Panc1 (cell line): ENCODE data around the gene STK11IP. TPM values are rescaled to one million over a fixed set of nuclear protein-coding genes. Genes with fewer than 3 reads are reported as not detected.

Experiments used
- ATAC-seq: fragments of 200-7000 bp; cut with Tn5 transposase; 2 replicates; pipeline ENCODE4 v1.9.1; 2020; ENCODE audit warnings: mild to moderate bottlenecking, moderate library complexity
- BruUV-seq: library from RNA; stranded (reverse); fragments of 400-500 nt; replicated peaks from 2 replicates; lab custom pipeline; 2021; lab: Mats Ljungman, UMichigan
- CTCF ChIA-PET: fragments of 300-600 bp; sonication (Branson Sonifier 250); formaldehyde crosslinking; loops from one replicate; lab custom pipeline; 2022; ENCODE audit warnings: antibody characterized with exemption; lab: Charles Lee
- POLR2A ChIA-PET: fragments of 300-600 bp; sonication (Branson Sonifier 250); formaldehyde crosslinking; loops from one replicate; lab custom pipeline; 2022; ENCODE audit warnings: antibody characterized with exemption; lab: Charles Lee
- DNase-seq: peaks from one replicate; pipeline ENCODE4 v3.0.0-alpha.2; 2010; ENCODE audit warnings: low read depth, low spot score
- H3K27ac ChIP-seq: 2 replicates; pipeline ENCODE4 v1.5.1; 2011; ENCODE audit warnings: mild to moderate bottlenecking, low read length, inconsistent platforms
- H3K27me3 ChIP-seq: fragments of 200-500 bp; sonication (Bioruptor generic); 2 replicates; pipeline ENCODE4 v1.6.0; 2014; ENCODE audit warnings: low read length, inconsistent platforms; ENCODE audit not compliant: control insufficient read depth, insufficient read depth
- H3K36me3 ChIP-seq: fragments of 200-500 bp; sonication (Bioruptor generic); 2 replicates; pipeline ENCODE4 v1.5.1; 2014; ENCODE audit warnings: inconsistent platforms, mild to moderate bottlenecking, low read length, moderate library complexity; ENCODE audit not compliant: control insufficient read depth, insufficient read depth
- H3K4me1 ChIP-seq: 2 replicates; pipeline ENCODE4 v1.5.1; 2011; ENCODE audit warnings: inconsistent platforms, mild to moderate bottlenecking, low read length, moderate library complexity; ENCODE audit not compliant: control insufficient read depth, insufficient read depth
- H3K4me3 ChIP-seq, 2 experiments: 2 replicates each; pipeline ENCODE4 v1.5.1; 2011 to 2012; ENCODE audit warnings: low read depth in 2 of 2, low read length in 2 of 2, mild to moderate bottlenecking in 2 of 2, inconsistent platforms in 1 of 2, moderate library complexity in 1 of 2
- H3K9me3 ChIP-seq: fragments of 200-500 bp; sonication (Bioruptor generic); 2 replicates; pipeline ENCODE4 v1.5.1; 2014; ENCODE audit warnings: low read depth, mild to moderate bottlenecking, inconsistent platforms, low read length, moderate library complexity; ENCODE audit not compliant: control insufficient read depth, insufficient read depth
- CTCF ChIP-seq: fragments of 450-650 bp; IDR thresholded peaks from 2 replicates; pipeline ENCODE4 v1.5.1; 2017; ENCODE audit warnings: mild to moderate bottlenecking
- POLR2AphosphoS5 ChIP-seq: IDR thresholded peaks from 2 replicates; pipeline ENCODE4 v1.6.1; 2012; ENCODE audit warnings: mild to moderate bottlenecking, low read depth, low read length, moderate library complexity
- SIN3A ChIP-seq: IDR thresholded peaks from 2 replicates; pipeline ENCODE4 v1.6.1; 2012; ENCODE audit warnings: low read depth, mild to moderate bottlenecking, low read length, moderate library complexity, borderline replicate concordance; ENCODE audit not compliant: insufficient read depth
- TCF7L2 ChIP-seq: IDR thresholded peaks from 2 replicates; pipeline ENCODE4 v1.6.1; 2011; ENCODE audit warnings: mild to moderate bottlenecking, low read depth, low read length, inconsistent platforms
- in situ Hi-C: cut with HindIII; loops from 2 replicates; pipeline ENCODE4 v1.10.0; 2016; ENCODE audit warnings: low sequenced_read_pairs, low pct_unique_long_range_greater_than_20kb
- intact Hi-C: fragments of 100-400 bp; cut with micrococcal nuclease; formaldehyde crosslinking; loops from one replicate; pipeline ENCODE4 v1.10.0; 2022; ENCODE audit not compliant: unreplicated experiment
- total RNA-seq: library from RNA; stranded (reverse); gene quantifications from one replicate; pipeline ENCODE4 v1.2.1, GENCODE V29; 2021; ENCODE audit not compliant: unreplicated experiment
- TF ChIP-seq, protein P1 (sequence below), 2 experiments: IDR thresholded peaks; 2 replicates each; pipeline ENCODE4 v1.6.1; 2011 to 2012; ENCODE audit warnings: low read depth in 2 of 2, control low read depth in 1 of 2, low read length in 1 of 2, mild to moderate bottlenecking in 1 of 2, moderate library complexity in 1 of 2; ENCODE audit not compliant: insufficient read depth in 1 of 2

STK11IP gene
- total RNA-seq, 1 experiment from 2014 or later = 48.2 TPM

GRCh38 chr2:219581346-219581745 lies 16.3 kb upstream of the STK11IP start:
- no peaks in the 10 kb centered on the region for H3K36me3 ChIP-seq
- CTCF ChIA-PET = no interaction called here
- POLR2A ChIA-PET = no interaction called here
- 0 out of 2 replicates have a peak, but pooled peaks cover 3% of the 10 kb centered on the region for H3K4me1 ChIP-seq
- DNase-seq (no peak), ATAC-seq (no peak)
- intact Hi-C loops = no loop called here
- H3K27ac ChIP-seq = no peak overlapping the region
- H3K9me3 ChIP-seq = no peaks in the 10 kb centered on the region
- H3K4me3 ChIP-seq = no peak overlapping the region
- no peaks in the 10 kb centered on the region for H3K27me3 ChIP-seq
- no TSS peak for BruUV-seq
- TF ChIP-seq CTCF (no peak), POLR2AphosphoS5 (no peak), TCF7L2 (no peak), SIN3A (no peak)
- TF ChIP-seq, protein P1, sequence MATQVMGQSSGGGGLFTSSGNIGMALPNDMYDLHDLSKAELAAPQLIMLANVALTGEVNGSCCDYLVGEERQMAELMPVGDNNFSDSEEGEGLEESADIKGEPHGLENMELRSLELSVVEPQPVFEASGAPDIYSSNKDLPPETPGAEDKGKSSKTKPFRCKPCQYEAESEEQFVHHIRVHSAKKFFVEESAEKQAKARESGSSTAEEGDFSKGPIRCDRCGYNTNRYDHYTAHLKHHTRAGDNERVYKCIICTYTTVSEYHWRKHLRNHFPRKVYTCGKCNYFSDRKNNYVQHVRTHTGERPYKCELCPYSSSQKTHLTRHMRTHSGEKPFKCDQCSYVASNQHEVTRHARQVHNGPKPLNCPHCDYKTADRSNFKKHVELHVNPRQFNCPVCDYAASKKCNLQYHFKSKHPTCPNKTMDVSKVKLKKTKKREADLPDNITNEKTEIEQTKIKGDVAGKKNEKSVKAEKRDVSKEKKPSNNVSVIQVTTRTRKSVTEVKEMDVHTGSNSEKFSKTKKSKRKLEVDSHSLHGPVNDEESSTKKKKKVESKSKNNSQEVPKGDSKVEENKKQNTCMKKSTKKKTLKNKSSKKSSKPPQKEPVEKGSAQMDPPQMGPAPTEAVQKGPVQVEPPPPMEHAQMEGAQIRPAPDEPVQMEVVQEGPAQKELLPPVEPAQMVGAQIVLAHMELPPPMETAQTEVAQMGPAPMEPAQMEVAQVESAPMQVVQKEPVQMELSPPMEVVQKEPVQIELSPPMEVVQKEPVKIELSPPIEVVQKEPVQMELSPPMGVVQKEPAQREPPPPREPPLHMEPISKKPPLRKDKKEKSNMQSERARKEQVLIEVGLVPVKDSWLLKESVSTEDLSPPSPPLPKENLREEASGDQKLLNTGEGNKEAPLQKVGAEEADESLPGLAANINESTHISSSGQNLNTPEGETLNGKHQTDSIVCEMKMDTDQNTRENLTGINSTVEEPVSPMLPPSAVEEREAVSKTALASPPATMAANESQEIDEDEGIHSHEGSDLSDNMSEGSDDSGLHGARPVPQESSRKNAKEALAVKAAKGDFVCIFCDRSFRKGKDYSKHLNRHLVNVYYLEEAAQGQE (IDR thresholded peaks at IDR 0.05; ENCODE audit: insufficient read depth in 1 of 2, low read depth in 2 of 2, low read length in 1 of 2) = no peak
- in situ Hi-C loops = no loop called here

GRCh38 chr2:219591091-219591490 lies 6.6 kb upstream of the STK11IP start:
- no peak for ATAC-seq

More at GRCh38 chr2:219591091-219591490, 6.6 kb upstream of the STK11IP start:
- Histone ChIP-seq H3K27ac (no peak overlapping the region), H3K27me3 (no peaks in the 10 kb centered on the region), H3K9me3 (no peaks in the 10 kb centered on the region), H3K4me3 (no peak overlapping the region), H3K4me1 (no peaks in the 10 kb centered on the region), H3K36me3 (no peaks in the 10 kb centered on the region)
- intact Hi-C loops (no loop called here), in situ Hi-C loops (no loop called here)
- TF ChIP-seq TCF7L2 = no peak
- TF ChIP-seq POLR2AphosphoS5 = no peak
- TF ChIP-seq, protein P1 (IDR thresholded peaks at IDR 0.05; ENCODE audit: insufficient read depth in 1 of 2, low read depth in 2 of 2, low read length in 1 of 2) = no peak
- no peak for TF ChIP-seq CTCF
- no peak for TF ChIP-seq SIN3A
- ChIA-PET CTCF (no interaction called here), POLR2A (no interaction called here)
- BruUV-seq = no TSS peak
- no peak for DNase-seq
